Esophagus muscularis mucosa (tissue), 3 donors: ENCODE results near the gene TPRX2.
"Not testable (repeated sequence)": the region's sequence is repeated elsewhere in the genome, so short reads cannot be mapped to it uniquely, and the experiment has no call there.

ENCODE experiments used
- POLR2A ChIP-seq: fragments of 450-650 bp; IDR thresholded peaks from one replicate; pipeline ENCODE4 v1.6.1; 2017; ENCODE audit warnings: antibody characterized with exemption, moderate library complexity, mild to moderate bottlenecking, low read depth
- TF ChIP-seq, protein P1 (sequence below), 3 experiments: fragments of 200-600 bp in 2 of 3; fragments of 450-650 bp in 1 of 3; sonication (generic) in 2 of 3; IDR thresholded peaks; one replicate each; pipeline ENCODE4 v1.5.1; 2017 to 2019; ENCODE audit warnings: antibody characterized with exemption in 3 of 3, mild to moderate bottlenecking in 2 of 3, moderate library complexity in 1 of 3

- TF ChIP-seq, protein P1, sequence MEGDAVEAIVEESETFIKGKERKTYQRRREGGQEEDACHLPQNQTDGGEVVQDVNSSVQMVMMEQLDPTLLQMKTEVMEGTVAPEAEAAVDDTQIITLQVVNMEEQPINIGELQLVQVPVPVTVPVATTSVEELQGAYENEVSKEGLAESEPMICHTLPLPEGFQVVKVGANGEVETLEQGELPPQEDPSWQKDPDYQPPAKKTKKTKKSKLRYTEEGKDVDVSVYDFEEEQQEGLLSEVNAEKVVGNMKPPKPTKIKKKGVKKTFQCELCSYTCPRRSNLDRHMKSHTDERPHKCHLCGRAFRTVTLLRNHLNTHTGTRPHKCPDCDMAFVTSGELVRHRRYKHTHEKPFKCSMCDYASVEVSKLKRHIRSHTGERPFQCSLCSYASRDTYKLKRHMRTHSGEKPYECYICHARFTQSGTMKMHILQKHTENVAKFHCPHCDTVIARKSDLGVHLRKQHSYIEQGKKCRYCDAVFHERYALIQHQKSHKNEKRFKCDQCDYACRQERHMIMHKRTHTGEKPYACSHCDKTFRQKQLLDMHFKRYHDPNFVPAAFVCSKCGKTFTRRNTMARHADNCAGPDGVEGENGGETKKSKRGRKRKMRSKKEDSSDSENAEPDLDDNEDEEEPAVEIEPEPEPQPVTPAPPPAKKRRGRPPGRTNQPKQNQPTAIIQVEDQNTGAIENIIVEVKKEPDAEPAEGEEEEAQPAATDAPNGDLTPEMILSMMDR (IDR thresholded peaks at IDR 0.05), result not testable (repeated sequence)
- TF ChIP-seq POLR2A, result not testable (repeated sequence)
Measured at GRCh38 chr19:47879385-47879784, 20.4 kb downstream of the TPRX2 start.
